ENCODE data around the gene IRF6.

The IRF6 gene

DNA sequence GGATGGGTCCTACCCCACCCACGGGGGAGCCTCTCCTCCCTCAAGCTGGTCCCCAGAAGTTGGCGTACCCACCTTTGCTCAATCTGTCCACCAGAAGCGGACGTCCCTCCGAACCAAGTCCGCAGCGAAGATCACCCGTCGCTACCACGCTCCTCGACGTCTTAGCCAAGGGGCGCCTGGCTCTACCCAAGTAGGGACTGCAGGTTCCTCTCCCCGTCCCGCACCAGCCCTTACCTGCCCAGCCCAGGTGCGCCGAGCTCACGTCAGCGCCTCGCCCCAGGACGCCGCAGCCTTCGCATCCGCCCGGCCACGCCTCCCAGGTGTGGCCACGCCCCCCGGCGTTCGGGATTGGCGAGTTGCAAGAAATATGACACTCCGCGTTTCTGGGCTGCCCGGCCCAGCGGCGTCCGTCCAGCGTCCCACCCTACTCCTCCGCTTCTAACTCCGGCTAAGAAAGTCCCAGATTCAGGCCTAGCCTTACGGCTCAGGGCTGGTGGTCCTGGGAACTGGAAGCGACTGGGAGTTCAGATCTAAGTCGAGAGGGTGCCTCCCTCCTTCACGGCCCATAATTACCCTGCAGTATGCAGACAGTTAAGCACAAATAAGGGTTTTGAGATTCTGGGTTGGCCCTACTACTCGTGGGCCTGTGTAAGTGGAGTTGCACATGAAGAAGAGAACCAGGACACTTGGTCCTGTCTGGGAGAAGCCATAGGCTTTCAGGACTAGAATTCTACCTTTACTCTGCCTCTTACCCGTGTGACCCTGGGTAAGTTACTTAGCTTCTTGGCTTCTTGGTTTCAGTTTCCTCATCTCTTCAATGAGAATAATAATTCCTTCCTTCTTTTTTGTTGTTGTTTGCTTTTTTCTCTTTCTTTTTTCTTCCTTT lies at the start of gene IRF6:
Gene IRF6 (minus strand): TSS at position 268 of the 886 bp plus-strand sequence. CDS start 4,729 bp downstream, outside the sequence.
- DNase-seq (ENCODE audit: low spot score): peak; percentile 55

DNA sequence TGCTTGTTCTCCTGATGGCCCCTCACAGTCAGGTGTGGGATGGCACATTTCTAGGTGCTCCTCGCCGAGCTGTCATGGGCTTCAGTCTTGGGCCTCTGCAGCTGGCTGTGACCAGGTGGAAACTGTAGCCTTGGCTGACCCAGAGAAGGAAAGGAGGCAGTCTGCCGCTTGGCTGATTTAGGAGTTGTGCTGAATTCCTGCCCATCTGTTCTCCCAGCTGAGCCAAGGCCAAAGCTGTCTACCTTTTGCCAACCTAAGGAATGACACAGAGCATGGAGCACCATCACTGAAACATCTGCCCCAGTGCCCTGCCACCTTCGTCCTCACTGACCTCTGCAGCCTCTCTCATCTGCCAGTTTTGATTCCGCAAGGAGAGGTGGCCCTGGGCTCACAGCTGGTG lies 49.7 kb upstream of the IRF6 start:
- DNase-seq (ENCODE audit: low spot score): no peak

GRCh38 chr1:209855006-209855405 lies 49.1 kb upstream of the IRF6 start:
- DNase-seq (ENCODE audit: low spot score): no peak

DNA sequence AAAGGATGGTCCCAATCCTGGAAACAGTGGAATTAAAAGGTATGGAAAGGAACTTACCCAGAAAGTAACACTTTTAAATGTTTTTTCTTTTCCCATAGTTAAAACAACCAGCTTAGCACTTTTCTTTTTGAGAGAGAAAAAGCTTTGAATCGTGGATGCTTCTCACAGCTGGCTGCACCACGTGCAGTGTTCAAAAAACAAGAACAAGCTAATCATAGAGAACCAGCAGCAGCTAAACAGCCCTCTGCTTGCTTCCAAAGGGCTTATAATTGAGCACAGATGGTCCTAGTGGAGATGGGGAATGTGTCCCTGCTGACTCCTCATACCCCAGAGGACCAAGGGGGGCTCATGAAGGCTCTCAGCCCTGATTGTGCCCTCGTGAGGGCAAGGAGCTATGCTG lies 48.3 kb upstream of the IRF6 start:
- no peak for DNase-seq (ENCODE audit: low spot score)

DNA sequence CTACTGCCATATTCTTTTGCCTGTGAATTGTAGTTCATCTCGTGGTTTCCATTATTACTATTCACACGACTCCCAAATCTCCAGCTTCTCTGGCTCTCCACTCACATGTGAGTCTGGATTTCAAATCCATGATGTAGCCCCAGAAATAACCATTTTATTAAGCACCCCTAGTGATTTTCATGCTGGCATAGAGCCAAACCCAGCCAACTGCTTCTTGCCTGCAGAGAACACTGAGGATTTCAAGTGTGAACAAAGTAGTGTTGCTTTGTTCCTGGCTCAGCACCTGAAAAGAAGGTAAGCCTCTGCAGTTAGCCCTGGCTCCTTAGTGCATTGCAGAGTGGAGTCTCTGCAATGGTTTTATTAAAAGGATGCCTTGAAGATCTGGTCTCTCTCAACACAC lies 47.7 kb upstream of the IRF6 start:
- no peak for DNase-seq (ENCODE audit: low spot score)

- DNase-seq (ENCODE audit: low spot score): peak; percentile 56
Observed at GRCh38 chr1:209850342-209850979, 44.5 kb upstream of the IRF6 start.

DNA sequence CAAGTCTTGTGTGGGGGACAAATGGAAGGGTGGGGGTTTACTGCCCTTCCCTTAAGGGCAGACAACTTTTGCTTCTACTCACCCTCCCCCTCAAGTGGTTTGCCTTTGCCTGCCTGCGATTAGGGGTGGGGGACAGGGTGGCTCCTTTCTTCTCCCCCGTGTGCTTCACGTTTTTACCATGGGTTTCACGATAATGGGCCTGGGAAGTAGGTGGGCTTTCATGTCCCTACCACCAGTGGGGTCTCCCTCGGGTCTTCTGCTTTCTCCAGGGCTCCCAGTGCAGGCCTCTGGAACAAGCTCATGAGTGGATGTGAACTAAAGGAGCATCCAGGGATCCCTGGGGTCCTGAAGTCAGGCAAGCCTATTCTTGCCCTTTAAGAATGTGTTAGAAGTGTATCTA lies 43.4 kb upstream of the IRF6 start:
- no peak for DNase-seq (ENCODE audit: low spot score)

GRCh38 chr1:209845408-209845725 lies 39.4 kb upstream of the IRF6 start:
- no peak for DNase-seq (ENCODE audit: low spot score)

GRCh38 chr1:209844695-209845407 lies 38.9 kb upstream of the IRF6 start:
- DNase-seq (ENCODE audit: low spot score): no peak

- DNase-seq (ENCODE audit: low spot score): no peak
Observed at GRCh38 chr1:209840611-209841010, 34.7 kb upstream of the IRF6 start.

GRCh38 chr1:209839875-209840546 lies 34.1 kb upstream of the IRF6 start:
- DNase-seq (ENCODE audit: low spot score): peak; percentile 87

DNA sequence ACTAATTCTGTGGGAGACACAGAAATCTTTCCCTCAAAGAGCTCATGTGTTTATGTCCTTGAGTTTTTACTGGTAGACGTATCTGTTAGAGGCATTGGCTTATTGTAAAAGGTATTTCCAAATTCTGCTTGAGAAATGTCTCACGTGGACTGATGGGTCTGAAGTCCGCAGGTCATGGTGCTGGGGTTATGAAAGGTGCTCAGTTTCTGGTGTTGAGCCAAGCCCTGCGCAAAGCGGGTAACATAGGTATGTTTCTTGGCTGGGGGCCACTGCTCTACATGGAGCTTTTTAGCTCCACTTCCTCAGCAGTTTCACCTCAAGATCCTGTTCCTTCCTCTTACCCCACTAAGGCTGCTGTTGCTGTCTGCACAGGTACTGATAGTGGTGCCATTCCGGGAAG lies 32.6 kb upstream of the IRF6 start:
- no peak for DNase-seq (ENCODE audit: low spot score)

DNA sequence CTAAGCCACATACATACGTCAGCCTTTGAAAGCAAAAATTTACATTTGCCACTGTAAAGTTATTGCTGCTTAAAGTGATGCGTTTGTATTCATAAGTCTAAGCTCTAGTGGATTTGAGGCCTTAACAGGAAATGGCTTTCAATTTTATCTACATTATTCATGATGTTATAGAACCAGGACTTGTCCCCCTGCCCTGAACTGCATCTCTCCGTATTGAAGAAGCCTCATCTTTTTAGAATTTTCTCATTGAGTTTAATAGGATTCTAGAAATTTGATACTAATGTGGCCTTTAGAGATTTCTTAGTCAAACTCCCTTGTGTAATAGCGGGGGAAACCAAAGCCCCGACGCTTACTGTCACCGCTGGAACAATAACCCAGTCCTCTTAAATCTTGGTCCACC lies 31.7 kb upstream of the IRF6 start:
- DNase-seq (ENCODE audit: low spot score): no peak

GRCh38 chr1:209835782-209836298 lies 29.9 kb upstream of the IRF6 start:
- DNase-seq (ENCODE audit: low spot score): no peak

DNA sequence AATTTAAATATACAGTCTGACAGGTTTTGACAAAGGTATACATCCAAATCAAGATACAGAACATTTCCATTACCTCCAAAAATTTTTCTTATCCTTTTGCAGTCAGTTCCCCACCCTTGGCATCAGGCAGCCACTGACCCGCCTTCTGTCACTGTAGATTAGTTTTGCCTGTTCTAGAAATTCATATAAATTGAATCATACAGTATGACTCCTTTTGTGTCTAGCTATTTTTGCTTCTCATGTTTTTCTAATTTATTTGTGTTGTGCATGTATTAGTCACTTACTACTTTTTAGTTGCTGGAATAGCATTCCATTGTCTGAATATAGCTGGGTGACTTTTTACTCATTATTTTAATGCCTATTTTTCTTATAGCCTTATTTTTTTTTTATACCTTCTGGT lies 25.7 kb upstream of the IRF6 start:
- DNase-seq (ENCODE audit: low spot score): no peak

GRCh38 chr1:209830722-209831121 lies 24.8 kb upstream of the IRF6 start:
- DNase-seq (ENCODE audit: low spot score): no peak

DNA sequence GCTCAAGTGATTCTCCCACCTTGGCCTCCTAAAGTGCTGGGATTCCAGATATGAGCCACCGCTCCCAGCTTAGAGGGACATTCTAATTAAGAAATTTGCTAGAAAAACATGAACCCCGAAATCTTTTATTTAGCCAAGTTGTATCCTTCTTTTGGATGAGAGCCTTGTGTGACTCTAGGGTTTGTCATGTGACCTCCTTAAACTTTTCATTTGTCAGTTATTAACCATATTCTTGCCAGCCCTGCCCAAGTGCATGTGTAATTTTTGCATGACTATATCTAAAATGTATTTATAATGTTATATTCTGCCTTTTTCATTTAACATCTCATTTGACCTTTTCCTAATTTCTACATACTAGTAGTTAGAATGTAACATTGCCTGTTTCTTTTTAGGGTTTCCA lies 23.8 kb upstream of the IRF6 start:
- DNase-seq (ENCODE audit: low spot score): no peak

GRCh38 chr1:209827384-209828262 lies 21.7 kb upstream of the IRF6 start, which contains the start of gene UTP25:
Gene UTP25 (plus strand): TSS chr1:209827972. CDS start chr1:209828064, 92 bp downstream.
- DNase-seq (ENCODE audit: low spot score): peak; percentile 85

DNA sequence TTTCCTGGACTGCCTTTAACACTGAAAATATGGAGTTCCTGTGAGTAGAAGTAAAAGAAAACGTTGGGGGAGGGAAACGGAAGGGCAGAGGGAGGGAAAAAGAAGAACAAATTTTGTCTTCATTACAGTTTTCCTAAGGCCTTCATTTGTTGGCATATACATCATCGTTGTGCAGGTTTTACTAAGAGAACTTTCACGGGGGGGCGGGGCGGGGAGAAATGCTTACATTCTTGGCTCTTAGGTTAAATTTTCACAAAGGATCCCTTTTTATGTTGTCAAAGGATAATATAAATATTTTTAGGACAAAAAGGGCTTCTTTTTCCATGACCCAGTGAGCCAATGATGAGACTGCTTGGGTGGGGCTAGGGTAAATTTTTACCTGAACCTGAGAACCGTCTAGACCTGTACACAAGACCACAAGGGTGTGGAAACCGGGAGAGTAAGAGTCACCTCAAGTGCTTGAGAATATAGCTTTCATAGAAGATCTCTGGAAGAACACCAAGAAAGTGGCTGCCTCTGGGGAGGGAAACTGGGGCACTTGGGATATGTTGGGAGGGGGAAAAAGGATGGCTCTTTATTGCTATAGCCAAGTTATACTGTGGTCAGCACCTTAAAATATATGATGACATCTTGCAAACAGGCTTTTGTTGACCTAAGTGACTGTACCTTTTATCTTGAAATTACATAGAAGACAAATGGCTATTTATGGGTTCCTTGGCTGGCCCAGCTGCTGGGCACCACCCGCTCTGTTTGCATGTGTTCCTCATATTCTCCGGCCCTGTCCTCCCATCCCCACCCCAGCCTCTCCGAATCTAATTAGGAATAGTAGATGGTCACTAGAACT lies 19.9 kb upstream of the IRF6 start:
- no peak for DNase-seq (ENCODE audit: low spot score)

Data from AG08396 (cell line).